HepG2 (cell line): Measurements from ENCODE around the gene BID. TPM values are rescaled to one million over a fixed set of nuclear protein-coding genes. Genes with fewer than 3 reads are reported as not detected.

Experiments
- ATF5 ChIP-seq: sonication (generic); formaldehyde crosslinking; IDR thresholded peaks from 2 replicates; pipeline ENCODE4 v1.4.0; 2020; ENCODE audit warnings: mild to moderate bottlenecking, low read depth, missing genetic modification reagents
- BHLHE40 ChIP-seq: IDR thresholded peaks from 2 replicates; pipeline ENCODE4 v1.6.1; 2011; ENCODE audit warnings: low read length, improper control_type of control experiment
- CCDC6 ChIP-seq: sonication (generic); formaldehyde crosslinking; IDR thresholded peaks from 2 replicates; pipeline ENCODE4 v1.8.1; 2022; ENCODE audit warnings: mild to moderate bottlenecking, missing genetic modification reagents, moderate library complexity
- HNF4A ChIP-seq: sonication (generic); formaldehyde crosslinking; IDR thresholded peaks from 2 replicates; pipeline ENCODE4 v1.4.0; 2020; ENCODE audit warnings: missing genetic modification reagents
- HOXA5 ChIP-seq: sonication (generic); formaldehyde crosslinking; IDR thresholded peaks from 2 replicates; pipeline ENCODE4 v1.4.0; 2020; ENCODE audit warnings: missing genetic modification reagents
- KAT8 ChIP-seq: IDR thresholded peaks from 2 replicates; pipeline ENCODE4 v1.6.1; 2016; ENCODE audit warnings: missing genetic modification reagents, missing compliant biosample characterization
- MBNL3 ChIP-seq: fragments of 250-450 bp; sonication (Bioruptor Pico); conservative IDR thresholded peaks from 2 replicates; pipeline ENCODE4 v1.8.0; 2022; ENCODE audit warnings: mild to moderate bottlenecking, inconsistent platforms
- MEIS1 ChIP-seq: sonication (generic); formaldehyde crosslinking; IDR thresholded peaks from 2 replicates; pipeline ENCODE4 v1.9.0; 2021; ENCODE audit warnings: mild to moderate bottlenecking, missing genetic modification reagents, moderate library complexity, borderline replicate concordance
- POLR2AphosphoS2 ChIP-seq: IDR thresholded peaks from 2 replicates; pipeline ENCODE4 v1.6.1; 2011; ENCODE audit warnings: low read depth, low read length, improper control_type of control experiment
- SMAD9 ChIP-seq: sonication (generic); formaldehyde crosslinking; IDR thresholded peaks from 2 replicates; pipeline ENCODE4 v1.5.1; 2020; ENCODE audit warnings: mild to moderate bottlenecking, missing genetic modification reagents
- SOX6 ChIP-seq, 2 experiments: fragments of 450-650 bp in 1 of 2; sonication (generic) in 1 of 2; formaldehyde crosslinking in 1 of 2; IDR thresholded peaks; 2 replicates each; pipeline versions ENCODE4 v1.4.0 to v1.6.1; 2017 to 2020; ENCODE audit warnings: antibody characterized with exemption in 1 of 2, mild to moderate bottlenecking in 1 of 2, missing genetic modification reagents in 1 of 2
- SP2 ChIP-seq: sonication (generic); formaldehyde crosslinking; IDR thresholded peaks from 2 replicates; pipeline ENCODE4 v1.5.1; 2020; ENCODE audit warnings: mild to moderate bottlenecking, missing genetic modification reagents
- STAG1 ChIP-seq: sonication (generic); formaldehyde crosslinking; IDR thresholded peaks from 2 replicates; pipeline ENCODE4 v1.4.0; 2020; ENCODE audit warnings: missing genetic modification reagents
- TBP ChIP-seq: sonication (generic); formaldehyde crosslinking; IDR thresholded peaks from 2 replicates; pipeline ENCODE4 v1.5.0; 2020; ENCODE audit warnings: missing genetic modification reagents
- USF2 ChIP-seq, 2 experiments: sonication (generic) in 1 of 2; formaldehyde crosslinking in 1 of 2; IDR thresholded peaks; 2 replicates each; pipeline versions ENCODE4 v1.5.1 to v1.6.1; 2011 to 2020; ENCODE audit warnings: borderline replicate concordance in 1 of 2, low read depth in 1 of 2, low read length in 1 of 2, mild to moderate bottlenecking in 1 of 2, missing genetic modification reagents in 1 of 2, moderate library complexity in 1 of 2
- ZFP1 ChIP-seq: IDR thresholded peaks from 2 replicates; pipeline ENCODE4 v1.6.1; 2016
- ZNF570 ChIP-seq: sonication (generic); formaldehyde crosslinking; IDR thresholded peaks from 2 replicates; pipeline ENCODE4 v1.4.0; 2020; ENCODE audit warnings: mild to moderate bottlenecking, missing genetic modification reagents, borderline replicate concordance
- polyA plus RNA-seq, 8 experiments: library from polyadenylated mRNA; depleted of rRNA in 3 of 8; stranded (reverse) in 7 of 8; unstranded in 1 of 8; fragments of >200 nt; fragmentation: Illumina TruSeq in 4 of 8; extraction: Trizol in 4 of 8; gene quantifications; 2 replicates each; pipeline versions ENCODE4 v1.2.1 to v1.2.3, GENCODE V29; 2011 to 2016; ENCODE audit warnings: low read depth in 4 of 8, missing spikeins in 1 of 8, mixed read lengths in 1 of 8; ENCODE audit not compliant: insufficient read depth in 1 of 8
- total RNA-seq, 5 experiments: library from RNA; depleted of rRNA; stranded (reverse); fragments of >200 nt; fragmentation: Illumina TruSeq; extraction: Trizol; gene quantifications; 2 replicates each; pipeline ENCODE4 v1.2.3, GENCODE V29; 2016; ENCODE audit warnings: low read depth in 1 of 5
- TF ChIP-seq, protein P1 (sequence below): IDR thresholded peaks from 2 replicates; pipeline ENCODE4 v1.6.1; 2016; ENCODE audit warnings: mild to moderate bottlenecking
- TF ChIP-seq, protein P2 (sequence below): sonication (generic); formaldehyde crosslinking; IDR thresholded peaks from 2 replicates; pipeline ENCODE4 v1.9.0; 2022; ENCODE audit warnings: missing genetic modification reagents, mild to moderate bottlenecking, borderline replicate concordance
- TF ChIP-seq, protein P3 (sequence below): sonication (generic); formaldehyde crosslinking; IDR thresholded peaks from 2 replicates; pipeline ENCODE4 v1.4.0; 2020; ENCODE audit warnings: mild to moderate bottlenecking, missing genetic modification reagents

The BID gene
- total and polyA plus RNA-seq, 2 of the 13 experiments (the other 11 are each of a cell fraction or from before 2014, with no cell fraction given): 35.3 to 51.7 TPM

DNA sequence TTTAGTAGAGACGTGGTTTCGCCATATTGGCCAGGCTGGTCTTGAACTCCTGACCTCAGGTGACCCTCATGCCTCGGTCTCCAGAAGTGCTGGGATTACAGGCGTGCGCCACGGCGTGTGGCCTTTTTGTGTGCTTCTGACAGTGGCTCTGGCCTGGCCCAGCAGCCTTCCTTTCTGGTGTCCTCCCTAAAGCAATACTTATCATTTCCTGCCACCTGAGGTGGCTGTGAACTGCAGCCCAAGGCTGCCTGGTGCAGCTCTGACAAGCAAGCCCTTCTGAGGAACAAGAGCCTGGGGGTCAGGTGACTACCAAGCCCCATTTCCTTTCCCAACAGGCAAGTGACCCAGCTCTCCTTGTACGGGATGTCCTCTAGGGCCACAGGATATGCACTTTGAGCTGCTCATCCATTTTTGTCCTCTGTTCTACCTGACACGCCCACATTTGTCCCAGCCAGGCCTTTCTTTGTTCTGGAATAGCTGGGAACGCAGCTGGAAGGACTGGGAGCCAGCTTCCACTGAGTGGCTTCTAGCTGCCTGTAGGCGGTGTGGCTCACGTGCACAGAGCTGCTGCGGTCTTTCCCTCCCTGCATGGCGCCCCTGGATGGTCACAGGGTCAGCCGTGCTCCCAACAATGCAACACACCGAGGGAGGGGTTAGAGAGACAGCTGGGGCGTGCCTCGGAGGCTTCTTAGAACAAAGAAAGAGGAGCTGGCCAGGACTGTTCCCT, 12.3 kb upstream of the BID start (continued):
- no peak for TF ChIP-seq ZFP1
- TF ChIP-seq MBNL3 (CRISPR knock-in tag): no peak
- TF ChIP-seq, protein P1, sequence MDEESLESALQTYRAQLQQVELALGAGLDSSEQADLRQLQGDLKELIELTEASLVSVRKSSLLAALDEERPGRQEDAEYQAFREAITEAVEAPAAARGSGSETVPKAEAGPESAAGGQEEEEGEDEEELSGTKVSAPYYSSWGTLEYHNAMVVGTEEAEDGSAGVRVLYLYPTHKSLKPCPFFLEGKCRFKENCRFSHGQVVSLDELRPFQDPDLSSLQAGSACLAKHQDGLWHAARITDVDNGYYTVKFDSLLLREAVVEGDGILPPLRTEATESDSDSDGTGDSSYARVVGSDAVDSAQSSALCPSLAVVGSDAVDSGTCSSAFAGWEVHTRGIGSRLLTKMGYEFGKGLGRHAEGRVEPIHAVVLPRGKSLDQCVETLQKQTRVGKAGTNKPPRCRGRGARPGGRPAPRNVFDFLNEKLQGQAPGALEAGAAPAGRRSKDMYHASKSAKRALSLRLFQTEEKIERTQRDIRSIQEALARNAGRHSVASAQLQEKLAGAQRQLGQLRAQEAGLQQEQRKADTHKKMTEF (CRISPR knock-in tag): peak; percentile 55; the same call in 1 of the 2 replicates
- peak; percentile 30; the same call in 1 of the 2 replicates for TF ChIP-seq MEIS1 (CRISPR knock-in tag)
- TF ChIP-seq CCDC6: peak; percentile 73; the same call in 1 of the 2 replicates
- TF ChIP-seq, protein P2, sequence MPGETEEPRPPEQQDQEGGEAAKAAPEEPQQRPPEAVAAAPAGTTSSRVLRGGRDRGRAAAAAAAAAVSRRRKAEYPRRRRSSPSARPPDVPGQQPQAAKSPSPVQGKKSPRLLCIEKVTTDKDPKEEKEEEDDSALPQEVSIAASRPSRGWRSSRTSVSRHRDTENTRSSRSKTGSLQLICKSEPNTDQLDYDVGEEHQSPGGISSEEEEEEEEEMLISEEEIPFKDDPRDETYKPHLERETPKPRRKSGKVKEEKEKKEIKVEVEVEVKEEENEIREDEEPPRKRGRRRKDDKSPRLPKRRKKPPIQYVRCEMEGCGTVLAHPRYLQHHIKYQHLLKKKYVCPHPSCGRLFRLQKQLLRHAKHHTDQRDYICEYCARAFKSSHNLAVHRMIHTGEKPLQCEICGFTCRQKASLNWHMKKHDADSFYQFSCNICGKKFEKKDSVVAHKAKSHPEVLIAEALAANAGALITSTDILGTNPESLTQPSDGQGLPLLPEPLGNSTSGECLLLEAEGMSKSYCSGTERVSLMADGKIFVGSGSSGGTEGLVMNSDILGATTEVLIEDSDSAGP (CRISPR knock-in tag): peak; percentile 71; the same call in 1 of the 2 replicates
- no peak for TF ChIP-seq TBP (CRISPR knock-in tag)
- 0 out of 2 replicates have a peak, but pooled peaks have one; percentile 38 for TF ChIP-seq ATF5 (CRISPR knock-in tag)
- TF ChIP-seq HNF4A: peak; percentile 83
- TF ChIP-seq STAG1: peak; percentile 24
- TF ChIP-seq POLR2AphosphoS2: no peak
- TF ChIP-seq KAT8: peak; percentile 33
- no peak for TF ChIP-seq SP2 (CRISPR knock-in tag)
- TF ChIP-seq SOX6 (IDR thresholded peaks at IDR 0.05): no peak
- peak; percentile 98 for TF ChIP-seq SOX6 (CRISPR knock-in tag; IDR thresholded peaks at IDR 0.05)
- TF ChIP-seq HOXA5 (CRISPR knock-in tag): 0 out of 2 replicates have a peak, but pooled peaks have one; percentile 49
- no peak for TF ChIP-seq SMAD9 (CRISPR knock-in tag)
- 0 out of 2 replicates have a peak, but pooled peaks have one; percentile 33 for TF ChIP-seq ZNF570 (CRISPR knock-in tag)
- peak; percentile 99 for TF ChIP-seq BHLHE40
- TF ChIP-seq USF2 (IDR thresholded peaks at IDR 0.05; ENCODE audit: low read depth, low read length): peak; percentile 9; the same call in 1 of the 2 replicates
- TF ChIP-seq USF2 (CRISPR knock-in tag; IDR thresholded peaks at IDR 0.05; ENCODE audit: borderline replicate concordance): peak; percentile 69; the same call in 1 of the 2 replicates
- TF ChIP-seq, protein P3, sequence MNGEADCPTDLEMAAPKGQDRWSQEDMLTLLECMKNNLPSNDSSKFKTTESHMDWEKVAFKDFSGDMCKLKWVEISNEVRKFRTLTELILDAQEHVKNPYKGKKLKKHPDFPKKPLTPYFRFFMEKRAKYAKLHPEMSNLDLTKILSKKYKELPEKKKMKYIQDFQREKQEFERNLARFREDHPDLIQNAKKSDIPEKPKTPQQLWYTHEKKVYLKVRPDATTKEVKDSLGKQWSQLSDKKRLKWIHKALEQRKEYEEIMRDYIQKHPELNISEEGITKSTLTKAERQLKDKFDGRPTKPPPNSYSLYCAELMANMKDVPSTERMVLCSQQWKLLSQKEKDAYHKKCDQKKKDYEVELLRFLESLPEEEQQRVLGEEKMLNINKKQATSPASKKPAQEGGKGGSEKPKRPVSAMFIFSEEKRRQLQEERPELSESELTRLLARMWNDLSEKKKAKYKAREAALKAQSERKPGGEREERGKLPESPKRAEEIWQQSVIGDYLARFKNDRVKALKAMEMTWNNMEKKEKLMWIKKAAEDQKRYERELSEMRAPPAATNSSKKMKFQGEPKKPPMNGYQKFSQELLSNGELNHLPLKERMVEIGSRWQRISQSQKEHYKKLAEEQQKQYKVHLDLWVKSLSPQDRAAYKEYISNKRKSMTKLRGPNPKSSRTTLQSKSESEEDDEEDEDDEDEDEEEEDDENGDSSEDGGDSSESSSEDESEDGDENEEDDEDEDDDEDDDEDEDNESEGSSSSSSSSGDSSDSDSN: peak; percentile 85
